OCI-LY3 (cell line): ENCODE results near the gene ANKRD44.

Experiments
- H2AFZ ChIP-seq: fragments of 200-600, 300-600 bp; shearing (Covaris generic); 2 replicates; pipeline ENCODE4 v1.6.0; 2014; ENCODE audit warnings: antibody characterized with exemption, low read depth, low read length
- H3K27ac ChIP-seq: fragments of 200-600, 300-600 bp; sonication (generic); 2 replicates; pipeline ENCODE4 v1.5.1; 2014; ENCODE audit warnings: mild to moderate bottlenecking, low read length, moderate library complexity, mixed read lengths
- H3K27me3 ChIP-seq: fragments of 200-600, 300-600 bp; sonication (generic); 2 replicates; pipeline ENCODE4 v1.6.1; 2014; ENCODE audit warnings: low read depth, low read length, mixed read lengths
- H3K36me3 ChIP-seq: fragments of 200-600, 300-600 bp; sonication (generic); replicated peaks from 2 replicates; pipeline ENCODE3; 2014; ENCODE audit warnings: low read depth, low read length, mixed read lengths
- H3K4me1 ChIP-seq: fragments of 300-600, 200-600 bp; sonication (generic); 2 replicates; pipeline ENCODE4 v1.6.1; 2014; ENCODE audit warnings: low read length, mixed read lengths
- H3K4me2 ChIP-seq: fragments of 200-600, 300-600 bp; sonication (generic); 2 replicates; pipeline ENCODE4 v1.6.1; 2014; ENCODE audit warnings: low read length, mixed read lengths
- H3K4me3 ChIP-seq: fragments of 300-600, 200-600 bp; sonication (generic); 2 replicates; pipeline ENCODE4 v1.5.1; 2014; ENCODE audit warnings: antibody characterized with exemption, mild to moderate bottlenecking, low read length, moderate library complexity
- H3K79me2 ChIP-seq: fragments of 300-600, 200-600 bp; shearing (Covaris generic); 2 replicates; pipeline ENCODE4 v1.6.1; 2014; ENCODE audit warnings: mild to moderate bottlenecking, low read length, mixed read lengths
- H3K9ac ChIP-seq: fragments of 300-600, 200-600 bp; shearing (Covaris generic); 2 replicates; pipeline ENCODE4 v1.6.0; 2014; ENCODE audit warnings: mild to moderate bottlenecking, low read length, moderate library complexity
- H3K9me3 ChIP-seq: fragments of 200-600, 300-600 bp; shearing (Covaris generic); 2 replicates; pipeline ENCODE4 v1.6.1; 2014; ENCODE audit warnings: low read length, mixed read lengths; ENCODE audit not compliant: insufficient read depth
- H4K20me1 ChIP-seq: fragments of 200-600, 300-600 bp; sonication (generic); 2 replicates; pipeline ENCODE4 v1.6.1; 2016; ENCODE audit warnings: low read length, mixed read lengths; ENCODE audit not compliant: insufficient read depth
- CTCF ChIP-seq: fragments of 200-600, 300-600 bp; sonication (generic); IDR thresholded peaks from 2 replicates; pipeline ENCODE4 v1.5.1; 2014; ENCODE audit warnings: antibody characterized with exemption, low read length, low read depth
- EZH2phosphoT487 ChIP-seq: fragments of 200-600 bp; shearing (Covaris generic); IDR thresholded peaks from 2 replicates; pipeline ENCODE4 v1.6.1; 2018; ENCODE audit warnings: antibody characterized with exemption, mixed run types, low read depth

ANKRD44 gene

GRCh38 chr2:197085665-197086064 lies 224.9 kb downstream of the ANKRD44 start:
- H4K20me1 ChIP-seq: no peaks in the 10 kb centered on the region
- H2AFZ ChIP-seq: no peak overlapping the region
- no peak overlapping the region for H3K27ac ChIP-seq
- no peak overlapping the region for H3K4me2 ChIP-seq
- H3K79me2 ChIP-seq: no peaks in the 10 kb centered on the region
- no peaks in the 10 kb centered on the region for H3K27me3 ChIP-seq
- H3K4me3 ChIP-seq: no peak overlapping the region
- no peak for TF ChIP-seq CTCF
- TF ChIP-seq EZH2phosphoT487: no peak
- H3K36me3 ChIP-seq: peaks cover 3% of the 10 kb centered on the region
- H3K9me3 ChIP-seq: no peaks in the 10 kb centered on the region
- H3K9ac ChIP-seq: no peak overlapping the region
- peaks cover 8% of the 10 kb centered on the region for H3K4me1 ChIP-seq

GRCh38 chr2:197081294-197081693 lies 229.3 kb downstream of the ANKRD44 start:
- Histone ChIP-seq H3K36me3 (peaks cover 6% of the 10 kb centered on the region), H4K20me1 (no peaks in the 10 kb centered on the region), H3K4me3 (no peak overlapping the region), H3K9ac (no peak overlapping the region), H3K27ac (no peak overlapping the region), H3K4me1 (peaks cover 3% of the 10 kb centered on the region), H3K79me2 (no peaks in the 10 kb centered on the region), H2AFZ (no peak overlapping the region), H3K27me3 (no peaks in the 10 kb centered on the region), H3K4me2 (no peak overlapping the region), H3K9me3 (no peaks in the 10 kb centered on the region)
- TF ChIP-seq EZH2phosphoT487 (no peak), CTCF (no peak)

GRCh38 chr2:197080578-197081216 lies 229.9 kb downstream of the ANKRD44 start:
- peaks cover 8% of the 10 kb centered on the region for H3K36me3 ChIP-seq
- TF ChIP-seq EZH2phosphoT487 (no peak), CTCF (no peak)

GRCh38 chr2:197079832-197080555 lies 230.6 kb downstream of the ANKRD44 start:
- Histone ChIP-seq H3K27me3 (no peaks in the 10 kb centered on the region), H3K4me2 (no peak overlapping the region), H4K20me1 (no peaks in the 10 kb centered on the region), H3K4me1 (no peaks in the 10 kb centered on the region), H3K36me3 (peaks cover 8% of the 10 kb centered on the region), H3K9ac (no peak overlapping the region), H2AFZ (no peak overlapping the region), H3K27ac (no peak overlapping the region), H3K79me2 (no peaks in the 10 kb centered on the region), H3K9me3 (no peaks in the 10 kb centered on the region), H3K4me3 (no peak overlapping the region)
- TF ChIP-seq CTCF: no peak
- TF ChIP-seq EZH2phosphoT487: no peak

More at GRCh38 chr2:197080578-197081216, 229.9 kb downstream of the ANKRD44 start:
- H3K79me2 ChIP-seq: no peaks in the 10 kb centered on the region
- H3K27ac ChIP-seq: no peak overlapping the region
- H3K9ac ChIP-seq: no peak overlapping the region
- no peak overlapping the region for H2AFZ ChIP-seq
- H3K4me2 ChIP-seq: no peak overlapping the region
- no peaks in the 10 kb centered on the region for H4K20me1 ChIP-seq
- H3K4me1 ChIP-seq: no peaks in the 10 kb centered on the region
- no peaks in the 10 kb centered on the region for H3K9me3 ChIP-seq
- H3K4me3 ChIP-seq: no peak overlapping the region
- no peaks in the 10 kb centered on the region for H3K27me3 ChIP-seq
